ENCODE results near the gene PTPN3. TPM values are rescaled to one million over a fixed set of nuclear protein-coding genes. Genes with fewer than 3 reads are reported as not detected.

Gene PTPN3
- total RNA-seq, 2 experiments from 2014 or later = 0.58 to 1.3 TPM

- Mint-ChIP-seq H3K27me3 (peaks cover 10% of the 10 kb centered on the region), H3K27ac (no peak overlapping the region), H3K9me3 (no peaks in the 10 kb centered on the region), H3K4me3 (no peak overlapping the region), H3K4me1 (ENCODE audit: low read depth) (peaks cover 33% of the 10 kb centered on the region), H3K36me3 (ENCODE audit: low read depth) (no peaks in the 10 kb centered on the region)
- CTCF ChIA-PET = no interaction called here
- ATAC-seq (no peak), DNase-seq (no peak)
- POLR2A ChIA-PET = no interaction called here
- intact Hi-C loops (cut with micrococcal nuclease) = no loop called here
- no peak for TF ChIP-seq CTCF (IDR thresholded peaks at IDR 0.05)
Observed at GRCh38 chr9:109444771-109445320, 53.3 kb downstream of the PTPN3 start.

- H3K27me3 Mint-ChIP-seq = peaks cover 18% of the 10 kb centered on the region
Observed at GRCh38 chr9:109442716-109443115, 55.4 kb downstream of the PTPN3 start.

GRCh38 chr9:109441296-109441695, 56.8 kb downstream of the PTPN3 start:
- ATAC-seq = no peak
- Mint-ChIP-seq H3K27ac (no peak overlapping the region), H3K9me3 (no peaks in the 10 kb centered on the region), H3K27me3 (peaks cover 18% of the 10 kb centered on the region), H3K4me1 (ENCODE audit: low read depth) (peaks cover 16% of the 10 kb centered on the region), H3K36me3 (ENCODE audit: low read depth) (no peaks in the 10 kb centered on the region), H3K4me3 (no peak overlapping the region)
- no peak for DNase-seq
- POLR2A ChIA-PET = no interaction called here
- TF ChIP-seq CTCF (IDR thresholded peaks at IDR 0.05) = no peak
- intact Hi-C loops (cut with micrococcal nuclease) = loop anchor here (1.0 kb wide), 1 partner anchor 28 kb away; no protein-coding TSS in a partner anchor
- CTCF ChIA-PET = interaction anchor here (0.8 to 5.7 kb wide), 14 partner anchors 9 to 94 kb away, joined by 3 to 76 read pairs (median 5); no protein-coding TSS in a partner anchor

More at GRCh38 chr9:109442716-109443115, 55.4 kb downstream of the PTPN3 start:
- no peak overlapping the region for H3K27ac Mint-ChIP-seq
- no peak for DNase-seq
- peaks cover 27% of the 10 kb centered on the region for H3K4me1 Mint-ChIP-seq (ENCODE audit: low read depth)
- ChIA-PET POLR2A (no interaction called here), CTCF (interaction anchor here (1.2 to 5.7 kb wide), 3 partner anchors 25 to 121 kb away, joined by 3 to 76 read pairs (median 3); no protein-coding TSS in a partner anchor)
- no peak for TF ChIP-seq CTCF (IDR thresholded peaks at IDR 0.05)
- H3K9me3 Mint-ChIP-seq = no peaks in the 10 kb centered on the region
- intact Hi-C loops (cut with micrococcal nuclease) = no loop called here
- H3K36me3 Mint-ChIP-seq (ENCODE audit: low read depth) = no peaks in the 10 kb centered on the region
- ATAC-seq = no peak
- H3K4me3 Mint-ChIP-seq = no peak overlapping the region

GRCh38 chr9:109440797-109441287, 57.3 kb downstream of the PTPN3 start:
- Mint-ChIP-seq H3K4me3 (no peak overlapping the region), H3K27ac (no peak overlapping the region), H3K27me3 (peaks cover 22% of the 10 kb centered on the region), H3K9me3 (no peaks in the 10 kb centered on the region), H3K36me3 (ENCODE audit: low read depth) (no peaks in the 10 kb centered on the region), H3K4me1 (ENCODE audit: low read depth) (peaks cover 16% of the 10 kb centered on the region)
- DNase-seq = peak; percentile 77
- peak; percentile 99 for ATAC-seq
- peak; percentile 58 for TF ChIP-seq CTCF (IDR thresholded peaks at IDR 0.05)
- CTCF ChIA-PET = interaction anchor here (0.7 to 5.7 kb wide), 19 partner anchors 10 to 94 kb away, joined by 3 to 76 read pairs (median 5); no protein-coding TSS in a partner anchor
- POLR2A ChIA-PET = no interaction called here
- intact Hi-C loops (cut with micrococcal nuclease) = loop anchor here (1.0 kb wide), 1 partner anchor 28 kb away; no protein-coding TSS in a partner anchor

GRCh38 chr9:109440117-109440515, 58.0 kb downstream of the PTPN3 start:
- no peak for TF ChIP-seq CTCF (IDR thresholded peaks at IDR 0.05)
- no peak overlapping the region for H3K27ac Mint-ChIP-seq
- ChIA-PET POLR2A (interaction anchor here (1.1 kb wide), 1 partner anchor 362 kb away, joined by 3 read pairs; no protein-coding TSS in a partner anchor), CTCF (interaction anchor here (0.5 to 5.7 kb wide), 19 partner anchors 10 to 497 kb away, joined by 3 to 76 read pairs (median 5); no protein-coding TSS in a partner anchor)
- H3K27me3 Mint-ChIP-seq = peaks cover 24% of the 10 kb centered on the region
- intact Hi-C loops (cut with micrococcal nuclease) = no loop called here
- H3K4me1 Mint-ChIP-seq (ENCODE audit: low read depth) = peaks cover 16% of the 10 kb centered on the region
- DNase-seq (no peak), ATAC-seq (peak; percentile 10)
- H3K4me3 Mint-ChIP-seq = no peak overlapping the region
- no peaks in the 10 kb centered on the region for H3K9me3 Mint-ChIP-seq
- no peaks in the 10 kb centered on the region for H3K36me3 Mint-ChIP-seq (ENCODE audit: low read depth)
